C4-2B (cell line): ENCODE results near the gene STK38L.

Experiments used
- ZFX ChIP-seq: fragments of 450-650 bp; IDR thresholded peaks from 2 replicates; pipeline ENCODE4 v1.6.1; 2017
- TF ChIP-seq, protein P1 (sequence below): fragments of 450-650 bp; conservative IDR thresholded peaks from 2 replicates; pipeline ENCODE4 v1.5.1; 2017; ENCODE audit warnings: mild to moderate bottlenecking

DNA sequence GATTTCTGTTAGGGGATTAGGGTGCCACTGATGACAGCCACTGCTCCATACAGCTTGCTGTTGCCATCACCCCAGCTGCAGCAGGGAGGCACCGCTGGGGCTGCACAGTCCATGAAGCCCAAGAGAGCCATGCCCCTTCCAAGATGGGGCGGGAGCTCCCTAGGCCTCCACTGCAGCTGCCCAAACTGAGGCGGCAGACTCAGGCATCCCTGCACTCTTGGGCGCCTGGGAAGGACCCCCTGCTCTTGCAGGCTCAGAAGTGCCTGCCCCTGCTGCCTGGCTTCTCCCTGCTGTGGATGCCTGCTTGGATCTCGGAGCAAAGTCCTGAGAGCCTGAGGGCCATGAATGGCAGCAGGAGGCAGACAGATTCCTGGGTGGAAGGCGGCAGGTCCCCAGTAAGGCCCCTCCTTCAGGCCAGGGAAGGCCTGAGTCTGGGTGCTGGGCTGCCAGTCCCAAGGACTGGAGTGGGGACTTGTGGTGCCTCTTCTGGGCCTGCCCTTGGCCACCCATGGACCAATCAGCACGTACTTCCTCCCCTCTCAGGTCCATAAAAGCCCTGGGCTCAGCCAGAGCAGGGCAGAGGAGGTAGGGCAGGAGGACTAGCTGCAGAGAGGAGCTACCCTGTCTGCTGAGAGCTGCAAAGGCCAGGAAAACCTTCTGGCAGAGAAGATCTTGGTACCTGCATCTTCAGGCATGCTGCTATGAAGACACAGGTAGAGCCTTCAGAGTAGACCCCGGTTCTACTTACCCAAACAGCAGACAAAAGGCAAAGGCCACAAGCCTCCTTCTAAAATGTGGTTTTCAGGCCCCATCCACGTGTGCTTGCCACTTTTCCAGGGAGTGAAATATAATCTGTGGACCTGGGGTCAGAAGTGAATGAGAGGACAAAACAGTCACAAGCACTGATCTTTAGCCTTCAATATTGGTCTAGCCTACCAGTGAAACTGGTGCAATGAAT lies 30.0 kb upstream of the STK38L start:
- TF ChIP-seq, protein P1, sequence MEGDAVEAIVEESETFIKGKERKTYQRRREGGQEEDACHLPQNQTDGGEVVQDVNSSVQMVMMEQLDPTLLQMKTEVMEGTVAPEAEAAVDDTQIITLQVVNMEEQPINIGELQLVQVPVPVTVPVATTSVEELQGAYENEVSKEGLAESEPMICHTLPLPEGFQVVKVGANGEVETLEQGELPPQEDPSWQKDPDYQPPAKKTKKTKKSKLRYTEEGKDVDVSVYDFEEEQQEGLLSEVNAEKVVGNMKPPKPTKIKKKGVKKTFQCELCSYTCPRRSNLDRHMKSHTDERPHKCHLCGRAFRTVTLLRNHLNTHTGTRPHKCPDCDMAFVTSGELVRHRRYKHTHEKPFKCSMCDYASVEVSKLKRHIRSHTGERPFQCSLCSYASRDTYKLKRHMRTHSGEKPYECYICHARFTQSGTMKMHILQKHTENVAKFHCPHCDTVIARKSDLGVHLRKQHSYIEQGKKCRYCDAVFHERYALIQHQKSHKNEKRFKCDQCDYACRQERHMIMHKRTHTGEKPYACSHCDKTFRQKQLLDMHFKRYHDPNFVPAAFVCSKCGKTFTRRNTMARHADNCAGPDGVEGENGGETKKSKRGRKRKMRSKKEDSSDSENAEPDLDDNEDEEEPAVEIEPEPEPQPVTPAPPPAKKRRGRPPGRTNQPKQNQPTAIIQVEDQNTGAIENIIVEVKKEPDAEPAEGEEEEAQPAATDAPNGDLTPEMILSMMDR: no peak
- TF ChIP-seq ZFX: no peak
